H9 (cell line): ENCODE measurements around the gene MAGED2. TPM values are rescaled to one million over a fixed set of nuclear protein-coding genes. Genes with fewer than 3 reads are reported as not detected.

ENCODE experiments used
- DNase-seq: peaks from one replicate; pipeline ENCODE4 v3.0.0-alpha.2; 2017
- H2AFZ ChIP-seq: one replicate; pipeline ENCODE4 v1.6.1; 2013; ENCODE audit warnings: mild to moderate bottlenecking, low read length, control low read depth, moderate library complexity
- H2AK5ac ChIP-seq: 2 replicates; pipeline ENCODE4 v1.6.1; 2013; ENCODE audit warnings: low read length, control low read depth, mixed read lengths; ENCODE audit not compliant: insufficient read length
- H2BK120ac ChIP-seq: one replicate; pipeline ENCODE4 v1.6.1; 2013; ENCODE audit warnings: low read depth, mild to moderate bottlenecking, low read length, control low read depth, inconsistent platforms; ENCODE audit not compliant: poor library complexity, severe bottlenecking
- H2BK12ac ChIP-seq: 2 replicates; pipeline ENCODE4 v1.6.1; 2013; ENCODE audit warnings: low read length, control low read depth, mixed read lengths, low read depth; ENCODE audit not compliant: insufficient read length
- H2BK15ac ChIP-seq: 2 replicates; pipeline ENCODE4 v1.6.1; 2013; ENCODE audit warnings: low read depth, low read length, control low read depth
- H2BK20ac ChIP-seq: one replicate; pipeline ENCODE4 v1.6.1; 2013; ENCODE audit warnings: low read depth, mild to moderate bottlenecking, low read length, control low read depth, inconsistent platforms; ENCODE audit not compliant: poor library complexity, severe bottlenecking
- H2BK5ac ChIP-seq: 2 replicates; pipeline ENCODE4 v1.6.1; 2013; ENCODE audit warnings: low read length, control low read depth, mixed read lengths; ENCODE audit not compliant: insufficient read length
- H3K14ac ChIP-seq: 2 replicates; pipeline ENCODE4 v1.6.1; 2013; ENCODE audit warnings: low read length, control low read depth; ENCODE audit not compliant: insufficient read depth
- H3K18ac ChIP-seq: 2 replicates; pipeline ENCODE4 v1.6.1; 2013; ENCODE audit warnings: low read depth, mild to moderate bottlenecking, mixed read lengths, low read length, control low read depth; ENCODE audit not compliant: insufficient read length
- H3K23ac ChIP-seq: 2 replicates; pipeline ENCODE4 v1.6.1; 2013; ENCODE audit warnings: low read length, control low read depth, mixed read lengths, low read depth; ENCODE audit not compliant: insufficient read length
- H3K23me2 ChIP-seq: 2 replicates; pipeline ENCODE4 v1.6.1; 2013; ENCODE audit warnings: low read depth, mild to moderate bottlenecking, mixed read lengths, low read length, control low read depth; ENCODE audit not compliant: insufficient read length, poor library complexity, severe bottlenecking
- H3K27ac ChIP-seq: 2 replicates; pipeline ENCODE4 v1.5.1; 2013; ENCODE audit warnings: low read length, control low read depth, mixed read lengths, low read depth; ENCODE audit not compliant: insufficient read length
- H3K27me3 ChIP-seq: 2 replicates; pipeline ENCODE4 v1.6.1; 2013; ENCODE audit warnings: low read length, control low read depth, inconsistent platforms; ENCODE audit not compliant: insufficient read depth
- H3K4ac ChIP-seq: 2 replicates; pipeline ENCODE4 v1.6.1; 2013; ENCODE audit warnings: low read depth, mild to moderate bottlenecking, control low read depth, inconsistent platforms, low read length, moderate library complexity
- H3K4me1 ChIP-seq: 2 replicates; pipeline ENCODE4 v1.6.1; 2013; ENCODE audit warnings: low read length, control low read depth, inconsistent platforms; ENCODE audit not compliant: insufficient read depth
- H3K4me2 ChIP-seq: 2 replicates; pipeline ENCODE4 v1.6.1; 2013; ENCODE audit warnings: low read length, control low read depth, mixed read lengths; ENCODE audit not compliant: insufficient read length, insufficient read depth
- H3K56ac ChIP-seq: 2 replicates; pipeline ENCODE4 v1.6.1; 2013; ENCODE audit warnings: low read depth, mild to moderate bottlenecking, mixed read lengths, low read length, control low read depth; ENCODE audit not compliant: insufficient read length
- H3K79me1 ChIP-seq: 2 replicates; pipeline ENCODE4 v1.6.1; 2013; ENCODE audit warnings: low read depth, mild to moderate bottlenecking, moderate library complexity, low read length, control low read depth, inconsistent platforms; ENCODE audit not compliant: insufficient read depth, poor library complexity, severe bottlenecking
- H3K79me2 ChIP-seq: 2 replicates; pipeline ENCODE4 v1.6.1; 2013; ENCODE audit warnings: low read length, control low read depth, inconsistent platforms; ENCODE audit not compliant: insufficient read depth
- H3K9ac ChIP-seq: 2 replicates; pipeline ENCODE4 v1.6.1; 2013; ENCODE audit warnings: low read length, control low read depth, mixed read lengths; ENCODE audit not compliant: insufficient read length; ENCODE audit errors: extremely low read depth
- H3K9me3 ChIP-seq: one replicate; pipeline ENCODE4 v1.6.1; 2013; ENCODE audit warnings: low read depth, low read length, inconsistent platforms; ENCODE audit not compliant: control insufficient read depth
- H3T11ph ChIP-seq: one replicate; pipeline ENCODE4 v1.6.1; 2013; ENCODE audit warnings: mild to moderate bottlenecking, low read length, control low read depth, inconsistent platforms
- H4K20me1 ChIP-seq: one replicate; pipeline ENCODE4 v1.6.1; 2013; ENCODE audit not compliant: control insufficient read depth, insufficient read length, insufficient read depth
- H4K5ac ChIP-seq: 2 replicates; pipeline ENCODE4 v1.6.1; 2013; ENCODE audit warnings: low read depth, mild to moderate bottlenecking, mixed read lengths, low read length, control low read depth; ENCODE audit not compliant: insufficient read length
- H4K8ac ChIP-seq: replicated peaks from 2 replicates; pipeline ENCODE4 v1.6.1; 2013; ENCODE audit warnings: low read length, control low read depth, mixed read lengths, low read depth; ENCODE audit not compliant: insufficient read length
- H4K91ac ChIP-seq: 2 replicates; pipeline ENCODE4 v1.6.1; 2013; ENCODE audit warnings: low read depth, mild to moderate bottlenecking, moderate library complexity, mixed read lengths, low read length, control low read depth; ENCODE audit not compliant: insufficient read length
- H3K27ac Mint-ChIP-seq, 3 experiments: 2 replicates in 2 of 3; 3 replicates in 1 of 3; pipeline ENCODE4 v1.8.0; 2020 to 2021; ENCODE audit warnings: mixed read lengths in 3 of 3, mild to moderate bottlenecking in 1 of 3, moderate library complexity in 1 of 3
- H3K27me3 Mint-ChIP-seq: 2 replicates; pipeline ENCODE4 v1.8.0; 2021; ENCODE audit warnings: low read depth, mild to moderate bottlenecking, moderate library complexity, mixed read lengths
- H3K36me3 Mint-ChIP-seq, 3 experiments: 2 replicates in 2 of 3; 3 replicates in 1 of 3; pipeline ENCODE4 v1.8.0; 2020 to 2021; ENCODE audit warnings: low read depth in 3 of 3, mixed read lengths in 3 of 3; ENCODE audit not compliant: insufficient read depth in 1 of 3
- H3K4me1 Mint-ChIP-seq, 2 experiments: 2 replicates each; pipeline ENCODE4 v1.8.0; 2020; ENCODE audit warnings: mixed read lengths in 2 of 2
- H3K4me3 Mint-ChIP-seq, 2 experiments: 2 replicates in 1 of 2; 3 replicates in 1 of 2; pipeline ENCODE4 v1.8.0; 2020 to 2021; ENCODE audit warnings: mild to moderate bottlenecking in 2 of 2, mixed read lengths in 2 of 2, moderate library complexity in 1 of 2
- H3K9me3 Mint-ChIP-seq, 2 experiments: 2 replicates in 1 of 2; 3 replicates in 1 of 2; pipeline ENCODE4 v1.8.0; 2020; ENCODE audit warnings: mild to moderate bottlenecking in 2 of 2, mixed read lengths in 2 of 2, moderate library complexity in 1 of 2
- CTCF ChIP-seq: fragments of 200-600 bp; sonication (generic); conservative IDR thresholded peaks from 3 replicates; pipeline ENCODE4 v1.8.0; 2021; ENCODE audit warnings: antibody characterized with exemption, mild to moderate bottlenecking
- WGBS: extraction: QIAGEN DNeasy Blood & Tissue Kit; methylation state at CpG from one replicate; pipeline ENCODE4 v1.1.7; 2013; ENCODE audit warnings: missing lambda C conversion rate, low lambda C conversion rate, mixed read lengths; ENCODE audit not compliant: insufficient read length; ENCODE audit errors: extremely low coverage; 5-methylcytosine and 5-hydroxymethylcytosine counted together
- total RNA-seq: library from RNA; stranded (reverse); gene quantifications from 2 replicates; pipeline ENCODE4 v1.2.1, GENCODE V29; 2021

The MAGED2 gene
- total RNA-seq, 1 experiment from 2014 or later, result 146 TPM

- H3K4me3 Mint-ChIP-seq, result no peak overlapping the region
- H3K27me3 ChIP-seq, result no peaks in the 10 kb centered on the region
- H2BK20ac ChIP-seq, result no peak overlapping the region
- H3K9me3 ChIP-seq, result peaks cover 21% of the 10 kb centered on the region
- H3K4me1 Mint-ChIP-seq, result peaks cover 2 to 15% of the 10 kb centered on the region in 2 experiments; a peak in 3 of 4 replicates
- H3K9ac ChIP-seq, result no peak overlapping the region
- H3K27ac Mint-ChIP-seq, result no peak overlapping the region; a peak in 1 of 7 replicates
- H3K27me3 Mint-ChIP-seq, result peaks cover 3% of the 10 kb centered on the region; the same call in 1 of the 2 replicates
- no peak overlapping the region for H3K23ac ChIP-seq
- no peaks in the 10 kb centered on the region for H3K79me1 ChIP-seq
- no peak overlapping the region for H3K14ac ChIP-seq
- no peaks in the 10 kb centered on the region for H3K23me2 ChIP-seq
- H3K79me2 ChIP-seq, result no peaks in the 10 kb centered on the region; the same call in 1 of the 2 replicates
- no peak overlapping the region for H2BK5ac ChIP-seq
- no CpG with 5 or more reads among the region's 9 CpGs for WGBS
- peaks cover 79 to 87% of the 10 kb centered on the region in 2 experiments for H3K9me3 Mint-ChIP-seq
- H2AFZ ChIP-seq, result no peak overlapping the region
- H3K4ac ChIP-seq, result no peak overlapping the region
- no peak overlapping the region for H3K27ac ChIP-seq
- no peaks in the 10 kb centered on the region for H3K4me1 ChIP-seq
- H3T11ph ChIP-seq, result no peak overlapping the region
- DNase-seq, result no peak
- TF ChIP-seq CTCF, result no peak
- H3K4me2 ChIP-seq, result no peak overlapping the region
- H3K56ac ChIP-seq, result no peak overlapping the region
- H4K8ac ChIP-seq, result no peak overlapping the region
- H2AK5ac ChIP-seq, result no peak overlapping the region
- H2BK12ac ChIP-seq, result no peak overlapping the region
- no peak overlapping the region for H2BK15ac ChIP-seq
- no peak overlapping the region for H4K5ac ChIP-seq
- no peak overlapping the region for H4K91ac ChIP-seq
- H4K20me1 ChIP-seq, result no peaks in the 10 kb centered on the region
- H3K18ac ChIP-seq, result no peak overlapping the region
- H2BK120ac ChIP-seq, result no peak overlapping the region
- H3K36me3 Mint-ChIP-seq, result peaks cover 44 to 71% (median 65%) of the 10 kb centered on the region in 3 experiments
These were observed 3.8 kb downstream of the MAGED2 start for GRCh38 chrX:54811301-54811885.
